OCI-LY1 (cell line): Measurements from ENCODE around the gene GSTA1.
"Not testable (repeated sequence)": the region's sequence is repeated elsewhere in the genome, so short reads cannot be mapped to it uniquely, and the experiment has no call there.

ENCODE experiments used
- CTCF ChIP-seq: fragments of 200-600 bp; sonication (generic), shearing (Covaris generic); IDR thresholded peaks from 2 replicates; pipeline ENCODE4 v1.5.1; 2017; ENCODE audit warnings: mild to moderate bottlenecking, antibody characterized with exemption, low read length, moderate library complexity, mixed read lengths
- EZH2 ChIP-seq: fragments of 200-600 bp; sonication (generic), shearing (Covaris generic); IDR thresholded peaks from 2 replicates; pipeline ENCODE4 v1.8.0; 2017; ENCODE audit warnings: borderline replicate concordance, mixed run types, mild to moderate bottlenecking, antibody characterized with exemption, low read length, moderate library complexity, mixed read lengths

GRCh38 chr6:52753137-52753536 lies 50.5 kb downstream of the GSTA1 start:
- not testable (repeated sequence) for TF ChIP-seq CTCF, EZH2
